DOHH2 (cell line): ENCODE measurements around the gene DERL3.

Source experiments
- H3F3A ChIP-seq: fragments of 200-600 bp; sonication (generic), shearing (Covaris generic); 2 replicates; pipeline ENCODE4 v1.6.0; 2016; ENCODE audit warnings: antibody characterized with exemption, mild to moderate bottlenecking; ENCODE audit not compliant: control insufficient read depth, insufficient read depth
- H3K27ac ChIP-seq: fragments of 200-600 bp; sonication (generic); 2 replicates; pipeline ENCODE4 v1.5.1; 2014; ENCODE audit warnings: low read depth, mild to moderate bottlenecking, low read length, moderate library complexity
- H3K27me3 ChIP-seq: fragments of 200-600 bp; sonication (generic); 2 replicates; pipeline ENCODE4 v1.6.1; 2014; ENCODE audit warnings: mild to moderate bottlenecking, low read length, mixed read lengths; ENCODE audit not compliant: control insufficient read depth
- H3K36me3 ChIP-seq: fragments of 200-600 bp; sonication (generic); 2 replicates; pipeline ENCODE4 v1.6.1; 2014; ENCODE audit warnings: mild to moderate bottlenecking, low read length, moderate library complexity, mixed read lengths; ENCODE audit not compliant: control insufficient read depth
- H3K4me1 ChIP-seq: fragments of 200-600 bp; sonication (generic); 2 replicates; pipeline ENCODE4 v1.6.1; 2014; ENCODE audit warnings: mild to moderate bottlenecking, low read length, mixed read lengths; ENCODE audit not compliant: control insufficient read depth
- H3K4me2 ChIP-seq: fragments of 200-600 bp; sonication (generic); 2 replicates; pipeline ENCODE4 v1.6.0; 2014; ENCODE audit warnings: mild to moderate bottlenecking, low read length, moderate library complexity
- H3K4me3 ChIP-seq: fragments of 200-600 bp; sonication (generic); 2 replicates; pipeline ENCODE4 v1.5.1; 2014; ENCODE audit warnings: mild to moderate bottlenecking, low read length, mixed read lengths
- H3K79me2 ChIP-seq: fragments of 200-600 bp; sonication (generic); 2 replicates; pipeline ENCODE4 v1.6.1; 2014; ENCODE audit warnings: mild to moderate bottlenecking, low read length, mixed read lengths; ENCODE audit not compliant: control insufficient read depth
- H3K9me2 ChIP-seq: fragments of 200-600 bp; sonication (generic); replicated peaks from 2 replicates; pipeline ENCODE4 v1.6.1; 2014; ENCODE audit warnings: mild to moderate bottlenecking, low read length, mixed read lengths; ENCODE audit not compliant: control insufficient read depth
- H3K9me3 ChIP-seq: fragments of 200-600 bp; sonication (generic); 2 replicates; pipeline ENCODE4 v1.6.1; 2014; ENCODE audit warnings: antibody characterized with exemption, low read length, mixed read lengths; ENCODE audit not compliant: control insufficient read depth, insufficient read depth
- H4K20me1 ChIP-seq: fragments of 200-600 bp; sonication (generic); 2 replicates; pipeline ENCODE4 v1.6.0; 2014; ENCODE audit warnings: low read depth, mild to moderate bottlenecking, antibody characterized with exemption, low read length, moderate library complexity; ENCODE audit not compliant: control insufficient read depth, insufficient read depth
- EZH2phosphoT487 ChIP-seq: fragments of 200-600 bp; sonication (generic); IDR thresholded peaks from 2 replicates; pipeline ENCODE4 v1.6.1; 2017; ENCODE audit warnings: borderline replicate concordance, mild to moderate bottlenecking, antibody characterized with exemption, low read length, moderate library complexity, mixed read lengths
- TF ChIP-seq, protein P1 (sequence below): fragments of 200-600 bp; sonication (generic); IDR thresholded peaks from one replicate; pipeline ENCODE4 v1.5.1; 2014; ENCODE audit warnings: antibody characterized with exemption, mild to moderate bottlenecking, low read depth, low read length; ENCODE audit not compliant: poor library complexity, severe bottlenecking

The DERL3 gene

DNA sequence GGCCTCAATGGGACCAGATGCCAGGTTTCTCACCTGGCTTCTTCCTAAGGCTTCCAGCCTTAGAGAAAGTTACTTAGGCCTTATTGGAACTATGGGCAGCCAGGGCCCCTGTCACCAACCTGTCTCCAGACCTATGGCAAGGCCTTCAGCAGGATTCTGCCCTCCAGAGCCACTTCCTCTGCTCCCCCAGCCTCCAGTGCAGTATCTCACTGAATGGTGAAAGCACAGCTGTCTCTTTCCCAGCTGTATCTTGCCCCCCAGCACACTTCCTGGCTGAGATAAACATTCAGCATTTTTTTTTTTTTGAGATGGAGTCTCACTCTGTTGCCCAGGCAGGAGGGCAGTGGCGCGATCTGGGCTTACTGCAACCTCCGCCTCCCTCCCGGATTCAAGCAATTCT is 20.4 kb upstream of the DERL3 start:
- Histone ChIP-seq H4K20me1 (no peaks in the 10 kb centered on the region), H3K9me2 (no peaks in the 10 kb centered on the region), H3K4me3 (peak overlapping the region; percentile 81), H3K27me3 (no peaks in the 10 kb centered on the region), H3K4me1 (peaks cover 28% of the 10 kb centered on the region), H3K79me2 (peaks cover 14% of the 10 kb centered on the region), H3K4me2 (peak overlapping the region; percentile 72), H3K9me3 (no peaks in the 10 kb centered on the region), H3F3A (peaks cover 3% of the 10 kb centered on the region; the same call in 1 of the 2 replicates), H3K27ac (no peak overlapping the region), H3K36me3 (no peaks in the 10 kb centered on the region)
- TF ChIP-seq, protein P1, sequence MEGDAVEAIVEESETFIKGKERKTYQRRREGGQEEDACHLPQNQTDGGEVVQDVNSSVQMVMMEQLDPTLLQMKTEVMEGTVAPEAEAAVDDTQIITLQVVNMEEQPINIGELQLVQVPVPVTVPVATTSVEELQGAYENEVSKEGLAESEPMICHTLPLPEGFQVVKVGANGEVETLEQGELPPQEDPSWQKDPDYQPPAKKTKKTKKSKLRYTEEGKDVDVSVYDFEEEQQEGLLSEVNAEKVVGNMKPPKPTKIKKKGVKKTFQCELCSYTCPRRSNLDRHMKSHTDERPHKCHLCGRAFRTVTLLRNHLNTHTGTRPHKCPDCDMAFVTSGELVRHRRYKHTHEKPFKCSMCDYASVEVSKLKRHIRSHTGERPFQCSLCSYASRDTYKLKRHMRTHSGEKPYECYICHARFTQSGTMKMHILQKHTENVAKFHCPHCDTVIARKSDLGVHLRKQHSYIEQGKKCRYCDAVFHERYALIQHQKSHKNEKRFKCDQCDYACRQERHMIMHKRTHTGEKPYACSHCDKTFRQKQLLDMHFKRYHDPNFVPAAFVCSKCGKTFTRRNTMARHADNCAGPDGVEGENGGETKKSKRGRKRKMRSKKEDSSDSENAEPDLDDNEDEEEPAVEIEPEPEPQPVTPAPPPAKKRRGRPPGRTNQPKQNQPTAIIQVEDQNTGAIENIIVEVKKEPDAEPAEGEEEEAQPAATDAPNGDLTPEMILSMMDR, result no peak
- no peak for TF ChIP-seq EZH2phosphoT487

DNA sequence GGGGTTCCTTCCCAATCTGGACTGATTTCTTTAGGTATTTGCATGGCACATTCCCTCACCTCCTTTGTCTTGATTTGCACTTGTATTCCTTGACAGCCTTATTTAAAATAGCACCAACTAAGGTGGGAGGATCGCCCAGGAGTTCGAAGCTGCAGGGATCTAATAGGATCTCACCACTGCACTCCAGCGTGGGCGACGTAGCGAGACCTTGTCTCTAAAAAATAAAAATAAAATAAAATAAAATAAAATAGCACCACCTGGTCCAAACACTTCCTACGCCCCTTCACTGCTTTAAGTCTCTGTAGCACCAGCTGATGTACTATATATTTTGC is 19.6 kb upstream of the DERL3 start:
- Histone ChIP-seq H3K36me3 (no peaks in the 10 kb centered on the region), H3K27ac (peak overlapping the region; percentile 82), H3K4me3 (peak overlapping the region; percentile 81), H3K9me2 (no peaks in the 10 kb centered on the region), H3K27me3 (no peaks in the 10 kb centered on the region), H3F3A (peaks cover 3% of the 10 kb centered on the region; the same call in 1 of the 2 replicates), H3K4me2 (peak overlapping the region; percentile 72), H3K79me2 (peaks cover 14% of the 10 kb centered on the region), H4K20me1 (no peaks in the 10 kb centered on the region), H3K9me3 (no peaks in the 10 kb centered on the region), H3K4me1 (peaks cover 28% of the 10 kb centered on the region)
- TF ChIP-seq, protein P1, result no peak
- TF ChIP-seq EZH2phosphoT487, result no peak

DNA sequence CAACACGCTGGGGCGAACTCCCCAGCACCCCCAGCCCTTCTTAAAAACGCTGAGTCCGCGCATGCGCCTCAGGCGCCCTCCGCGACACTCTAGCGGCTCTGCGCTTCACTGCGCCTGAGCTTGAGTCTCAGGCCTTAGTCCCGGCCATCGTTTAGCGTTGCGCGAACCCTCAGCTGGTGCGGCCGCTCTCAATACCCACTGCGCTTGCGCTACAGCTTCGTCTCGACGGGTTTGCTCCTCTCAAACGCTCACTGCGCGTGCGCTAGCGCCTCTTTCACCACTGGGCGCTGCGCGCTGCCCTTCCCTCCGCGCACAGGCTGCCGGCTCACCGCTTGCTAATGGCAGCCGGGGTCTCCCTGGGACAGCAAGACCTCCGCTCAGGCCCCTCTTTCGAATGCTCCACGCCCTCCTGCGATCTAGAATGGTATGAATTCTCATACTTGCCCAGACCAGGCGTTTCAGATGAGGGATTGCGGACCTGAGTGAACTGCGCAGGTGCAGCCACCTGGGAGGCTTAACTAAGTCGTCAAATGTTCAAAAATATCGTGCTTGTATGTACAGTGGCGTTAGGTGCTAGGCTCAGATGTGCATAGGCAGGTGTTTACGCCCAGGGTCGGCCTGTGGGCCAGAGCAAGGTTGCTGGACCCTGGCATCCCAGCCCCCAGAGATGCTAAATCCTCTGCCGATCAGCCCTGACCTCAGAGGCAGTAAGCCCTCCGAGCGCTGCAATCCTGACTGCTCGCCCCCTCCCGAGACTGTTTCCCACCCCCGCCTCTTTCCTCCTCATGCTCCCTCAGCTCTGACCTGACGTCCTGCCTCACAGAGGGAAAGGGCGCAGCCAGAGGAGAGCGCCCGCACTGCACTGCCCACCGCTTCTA is 19.0 kb upstream of the DERL3 start, which contains the start of gene SLC2A11:
TSS of gene SLC2A11 (plus strand) at position 270 of the 878 bp plus-strand sequence. CDS start at position 395, 125 bp downstream.
- no peak for TF ChIP-seq EZH2phosphoT487
- TF ChIP-seq, protein P1, result peak; percentile 36
- peak within 1 kb of the TSS; percentile 72 for H3K4me2 ChIP-seq
- H3K36me3 ChIP-seq, result no peaks in the 10 kb centered on the region
- H3K4me3 ChIP-seq, result peak within 1 kb of the TSS; percentile 81
- H3K4me1 ChIP-seq, result peaks cover 28% of the 10 kb centered on the region
- no peaks in the 10 kb centered on the region for H3K27me3 ChIP-seq
- no peaks in the 10 kb centered on the region for H4K20me1 ChIP-seq
- no peaks in the 10 kb centered on the region for H3K9me3 ChIP-seq
- no peaks in the 10 kb centered on the region for H3K9me2 ChIP-seq
- peaks cover 14% of the 10 kb centered on the region for H3K79me2 ChIP-seq
- peak within 1 kb of the TSS; percentile 82 for H3K27ac ChIP-seq
- peaks cover 3% of the 10 kb centered on the region; the same call in 1 of the 2 replicates for H3F3A ChIP-seq
